Gastroesophageal sphincter (tissue), 3 donors: ENCODE measurements around the gene RARS2.

ENCODE experiments used
- EP300 ChIP-seq: sonication (generic); formaldehyde crosslinking; IDR thresholded peaks from one replicate; pipeline ENCODE4 v1.6.1; 2017; ENCODE audit warnings: antibody characterized with exemption, mild to moderate bottlenecking
- POLR2A ChIP-seq, 2 donors: fragments of 450-650 bp; IDR thresholded peaks; one replicate each; pipeline ENCODE4 v1.6.1; 2017; ENCODE audit warnings: antibody characterized with exemption in 2 of 2, mild to moderate bottlenecking in 2 of 2, moderate library complexity in 1 of 2
- POLR2AphosphoS5 ChIP-seq: sonication (generic); formaldehyde crosslinking; IDR thresholded peaks from one replicate; pipeline ENCODE4 v1.6.1; 2017; ENCODE audit warnings: antibody characterized with exemption
- TF ChIP-seq, protein P1 (sequence below), 4 experiments: fragments of 200-600 bp in 2 of 4; fragments of 450-650 bp in 2 of 4; sonication (generic) in 1 of 4; IDR thresholded peaks; one replicate each; pipeline ENCODE4 v1.5.1; 2017 to 2019; ENCODE audit warnings: antibody characterized with exemption in 4 of 4, mild to moderate bottlenecking in 2 of 4, moderate library complexity in 2 of 4

DNA sequence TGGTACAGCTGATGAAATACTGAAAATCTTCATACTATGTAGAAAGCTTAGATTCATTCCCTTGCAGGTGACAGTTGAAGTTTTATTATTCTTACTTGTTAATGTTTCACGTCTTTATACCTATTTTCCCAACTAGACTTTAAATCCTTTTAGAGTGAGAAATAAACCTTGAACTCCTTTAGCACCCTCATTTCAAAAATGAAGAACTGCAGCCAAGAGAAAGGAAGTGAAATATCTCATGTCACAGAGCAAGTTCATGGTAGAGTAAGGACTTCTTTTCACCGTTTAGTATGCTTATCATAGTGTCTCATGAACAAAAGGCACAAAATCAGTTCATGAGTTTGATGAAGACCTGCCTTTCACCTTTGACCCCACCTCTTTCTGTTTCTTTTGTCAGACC lies 38.6 kb upstream of the RARS2 start:
- TF ChIP-seq, protein P1, sequence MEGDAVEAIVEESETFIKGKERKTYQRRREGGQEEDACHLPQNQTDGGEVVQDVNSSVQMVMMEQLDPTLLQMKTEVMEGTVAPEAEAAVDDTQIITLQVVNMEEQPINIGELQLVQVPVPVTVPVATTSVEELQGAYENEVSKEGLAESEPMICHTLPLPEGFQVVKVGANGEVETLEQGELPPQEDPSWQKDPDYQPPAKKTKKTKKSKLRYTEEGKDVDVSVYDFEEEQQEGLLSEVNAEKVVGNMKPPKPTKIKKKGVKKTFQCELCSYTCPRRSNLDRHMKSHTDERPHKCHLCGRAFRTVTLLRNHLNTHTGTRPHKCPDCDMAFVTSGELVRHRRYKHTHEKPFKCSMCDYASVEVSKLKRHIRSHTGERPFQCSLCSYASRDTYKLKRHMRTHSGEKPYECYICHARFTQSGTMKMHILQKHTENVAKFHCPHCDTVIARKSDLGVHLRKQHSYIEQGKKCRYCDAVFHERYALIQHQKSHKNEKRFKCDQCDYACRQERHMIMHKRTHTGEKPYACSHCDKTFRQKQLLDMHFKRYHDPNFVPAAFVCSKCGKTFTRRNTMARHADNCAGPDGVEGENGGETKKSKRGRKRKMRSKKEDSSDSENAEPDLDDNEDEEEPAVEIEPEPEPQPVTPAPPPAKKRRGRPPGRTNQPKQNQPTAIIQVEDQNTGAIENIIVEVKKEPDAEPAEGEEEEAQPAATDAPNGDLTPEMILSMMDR (IDR thresholded peaks at IDR 0.05) = no peak
- TF ChIP-seq POLR2A (IDR thresholded peaks at IDR 0.05) = no peak
- TF ChIP-seq POLR2AphosphoS5 = no peak
- no peak for TF ChIP-seq EP300
